PC-9 (cell line): ENCODE data around the gene ZC3HAV1.

Source experiments
- CTCF ChIP-seq: fragments of 200-600 bp; sonication (generic); conservative IDR thresholded peaks from 2 replicates; pipeline ENCODE4 v1.6.1; 2017; ENCODE audit warnings: mixed run types, antibody characterized with exemption, mild to moderate bottlenecking, moderate library complexity
- EZH2 ChIP-seq: fragments of 200-600 bp; sonication (generic); IDR thresholded peaks from 2 replicates; pipeline ENCODE4 v1.8.0; 2017; ENCODE audit warnings: antibody characterized with exemption, low read depth

- TF ChIP-seq CTCF (no peak), EZH2 (no peak)
Measured at GRCh38 chr7:139060695-139061237, 48.8 kb downstream of the ZC3HAV1 start.
